GM21528 (cell line): ENCODE data around the gene KCTD13.
"Not testable (repeated sequence)": the region's sequence is repeated elsewhere in the genome, so short reads cannot be mapped to it uniquely, and the experiment has no call there.

Source experiments
- ATAC-seq: cut with Tn5 transposase; IDR thresholded peaks from one replicate; pipeline ENCODE4 v1.9.1; 2021; ENCODE audit warnings: mild to moderate bottlenecking, moderate library complexity; ENCODE audit not compliant: unreplicated experiment, low FRiP score

The KCTD13 gene, protein sequence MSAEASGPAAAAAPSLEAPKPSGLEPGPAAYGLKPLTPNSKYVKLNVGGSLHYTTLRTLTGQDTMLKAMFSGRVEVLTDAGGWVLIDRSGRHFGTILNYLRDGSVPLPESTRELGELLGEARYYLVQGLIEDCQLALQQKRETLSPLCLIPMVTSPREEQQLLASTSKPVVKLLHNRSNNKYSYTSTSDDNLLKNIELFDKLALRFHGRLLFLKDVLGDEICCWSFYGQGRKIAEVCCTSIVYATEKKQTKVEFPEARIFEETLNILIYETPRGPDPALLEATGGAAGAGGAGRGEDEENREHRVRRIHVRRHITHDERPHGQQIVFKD

DNA sequence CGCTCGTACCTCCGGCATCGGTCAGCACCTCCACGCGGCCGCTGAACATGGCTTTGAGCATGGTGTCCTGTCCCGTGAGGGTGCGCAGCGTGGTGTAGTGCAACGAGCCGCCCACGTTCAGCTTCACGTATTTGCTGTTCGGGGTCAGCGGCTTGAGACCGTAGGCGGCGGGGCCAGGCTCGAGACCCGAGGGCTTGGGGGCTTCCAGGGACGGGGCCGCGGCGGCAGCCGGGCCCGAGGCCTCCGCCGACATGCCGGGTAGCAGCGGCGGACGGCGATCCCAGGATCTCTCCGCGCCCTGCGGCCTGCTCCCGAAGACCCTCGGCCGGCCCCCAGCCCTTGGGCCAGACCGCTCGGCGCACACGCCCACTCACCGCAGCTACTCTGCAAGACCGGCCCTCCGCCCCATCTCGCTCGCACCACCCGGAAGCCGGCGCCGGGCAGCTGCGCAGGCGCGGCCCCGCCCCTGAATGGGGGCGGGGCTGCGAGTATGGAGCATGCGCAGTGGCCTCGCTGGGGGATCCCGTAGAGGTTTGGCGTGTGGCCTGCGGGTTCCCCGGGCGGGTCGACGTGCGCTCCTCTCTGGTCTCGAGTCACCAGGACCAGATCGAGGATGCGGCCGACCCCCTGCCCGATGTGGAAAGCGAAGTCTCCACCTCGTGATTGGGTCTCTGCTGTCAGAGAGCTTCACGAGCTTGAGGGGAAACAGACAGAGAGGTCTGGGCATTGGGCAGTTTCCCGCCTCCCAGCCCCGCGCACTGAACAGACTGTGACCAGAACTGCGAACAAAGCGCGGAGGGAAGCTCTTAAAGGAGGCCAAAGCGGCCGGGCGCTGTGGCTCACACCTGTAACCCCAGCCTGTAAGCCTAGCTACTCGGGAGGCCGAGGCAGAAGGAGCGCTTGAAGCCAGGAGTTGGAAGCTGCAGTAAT is at the start of gene KCTD13:
KCTD13 (minus strand) TSS at position 446 of the 930 bp plus-strand sequence; CDS start at position 253, 193 bp downstream.
- peak; percentile 77 for ATAC-seq

DNA sequence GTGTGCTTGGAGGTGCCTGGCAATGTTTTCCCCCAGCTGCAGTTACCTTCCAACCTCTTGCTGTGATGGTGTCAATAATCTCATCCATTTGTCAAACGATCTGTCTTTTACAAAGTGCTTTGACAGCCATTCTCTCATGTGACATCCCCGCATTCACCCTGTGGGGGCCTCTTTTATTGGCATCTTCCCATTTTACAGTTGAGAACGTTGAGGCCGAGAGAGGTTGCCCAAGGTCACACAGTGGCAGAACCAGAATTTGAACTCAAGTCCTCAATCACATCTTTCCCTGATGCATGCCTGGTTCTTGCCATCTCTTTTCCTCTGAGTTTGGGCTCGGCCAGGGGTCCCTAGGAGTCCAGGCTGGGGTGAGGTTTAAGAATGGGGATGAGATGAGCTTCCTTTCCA is 49.1 kb upstream of the KCTD13 start:
- ATAC-seq: no peak

DNA sequence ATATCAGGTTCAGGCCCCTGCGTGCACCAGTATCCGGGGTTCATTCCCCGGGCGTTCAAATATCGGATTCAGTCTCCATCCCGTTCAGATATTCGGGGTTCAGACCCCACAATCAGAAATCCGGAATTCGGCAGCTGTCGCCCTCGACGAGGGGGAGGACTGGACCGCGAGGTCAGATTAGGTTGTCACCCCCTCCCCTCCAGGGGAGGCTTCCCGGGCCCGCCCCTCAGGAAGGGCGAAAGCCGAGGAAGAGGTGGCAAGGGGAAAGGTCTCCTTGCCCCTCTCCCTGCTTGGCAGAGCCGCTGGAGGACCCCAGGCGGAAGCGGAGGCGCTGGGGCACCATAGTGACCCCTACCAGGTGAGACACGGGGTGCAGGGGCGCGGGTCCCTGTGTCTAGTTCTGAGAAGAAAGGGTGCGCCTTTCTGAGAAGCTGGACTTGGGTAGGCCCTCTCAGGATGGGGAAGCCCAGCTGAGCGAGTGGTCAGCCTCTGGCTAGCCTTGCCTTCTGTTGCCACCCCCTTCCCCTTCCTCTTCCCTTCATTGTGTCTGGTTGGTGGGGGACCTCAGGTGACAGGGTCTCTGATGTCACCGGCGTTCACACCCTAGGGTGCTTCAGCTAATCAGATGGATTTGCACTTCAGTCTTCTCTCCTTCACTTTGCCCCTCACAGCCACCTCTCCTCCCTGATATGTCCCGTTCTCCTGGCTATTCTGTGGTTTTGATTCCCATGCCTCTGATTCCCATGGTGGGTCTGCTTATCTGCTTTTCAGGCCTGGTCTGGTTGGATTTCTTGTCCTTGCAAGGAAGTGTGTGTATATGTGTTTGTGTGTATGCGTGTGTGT is 48.5 kb upstream of the KCTD13 start:
- ATAC-seq: peak; percentile 10

DNA sequence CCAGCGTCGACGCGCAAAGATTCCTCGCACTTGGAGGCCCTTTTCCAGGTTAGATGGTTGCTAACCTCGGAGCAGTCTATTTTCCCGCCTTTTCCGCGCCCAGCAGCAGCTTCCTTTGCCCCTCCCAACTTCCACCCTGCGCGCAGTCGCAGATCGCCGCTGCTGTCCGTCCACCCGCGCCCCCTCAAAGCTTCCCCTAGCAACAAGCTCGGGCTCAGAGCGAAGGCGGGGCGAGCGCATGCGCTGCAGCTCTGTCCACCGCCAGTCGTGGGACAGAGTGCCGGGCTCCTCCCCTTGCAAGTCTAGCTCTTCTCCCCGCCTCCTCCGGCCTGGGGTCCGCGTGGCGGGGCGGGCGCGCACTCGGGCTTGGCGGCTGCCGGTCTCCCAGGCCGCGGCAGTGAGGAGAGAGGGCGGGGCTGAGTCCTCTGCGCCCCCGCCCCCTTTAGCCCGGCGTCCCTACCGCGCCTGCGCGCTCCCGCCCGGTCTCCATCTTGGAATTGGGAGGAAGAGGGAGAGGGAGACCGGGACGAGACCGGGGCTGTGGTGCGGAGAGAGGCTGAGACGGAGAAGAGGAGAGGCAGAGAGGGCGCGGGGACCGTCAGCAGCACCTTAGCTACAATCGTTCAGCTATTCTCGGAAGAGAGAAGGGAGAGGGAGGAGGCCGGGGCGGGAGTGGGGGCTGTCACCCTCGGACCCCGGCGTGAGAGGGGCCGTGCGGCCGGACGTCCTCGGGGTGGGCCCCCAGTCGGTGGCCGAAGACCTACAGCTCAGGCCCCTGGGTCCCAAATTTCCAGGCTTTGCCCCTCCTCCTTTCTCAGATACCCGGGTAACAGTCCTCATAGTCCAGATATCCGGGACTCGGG is 47.6 kb upstream of the KCTD13 start, which contains the start of gene TAOK2:
TAOK2 (plus strand) TSS at position 485 of the 863 bp plus-strand sequence. CDS start 3,905 bp downstream, outside the sequence.
- ATAC-seq: peak; percentile 74

DNA sequence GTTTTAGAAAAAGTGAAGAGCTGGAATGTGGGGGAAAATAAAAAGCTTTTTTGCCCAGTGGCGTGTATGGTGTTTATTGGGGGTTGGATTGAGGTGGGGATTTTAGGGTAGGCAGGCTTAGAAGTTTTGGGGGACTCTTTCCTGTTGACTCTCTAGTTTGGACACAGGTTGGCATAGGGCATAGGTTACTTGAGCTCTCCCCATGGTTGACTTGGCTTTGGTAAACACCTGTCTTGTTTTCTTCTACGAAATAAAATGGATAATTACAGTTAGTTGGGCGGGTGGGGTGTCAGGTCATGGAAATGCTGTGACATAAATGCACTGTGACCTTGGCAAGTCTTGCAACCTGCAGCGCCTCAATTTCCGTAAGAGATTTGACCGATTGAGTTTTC is 47.0 kb upstream of the KCTD13 start:
- no peak for ATAC-seq

DNA sequence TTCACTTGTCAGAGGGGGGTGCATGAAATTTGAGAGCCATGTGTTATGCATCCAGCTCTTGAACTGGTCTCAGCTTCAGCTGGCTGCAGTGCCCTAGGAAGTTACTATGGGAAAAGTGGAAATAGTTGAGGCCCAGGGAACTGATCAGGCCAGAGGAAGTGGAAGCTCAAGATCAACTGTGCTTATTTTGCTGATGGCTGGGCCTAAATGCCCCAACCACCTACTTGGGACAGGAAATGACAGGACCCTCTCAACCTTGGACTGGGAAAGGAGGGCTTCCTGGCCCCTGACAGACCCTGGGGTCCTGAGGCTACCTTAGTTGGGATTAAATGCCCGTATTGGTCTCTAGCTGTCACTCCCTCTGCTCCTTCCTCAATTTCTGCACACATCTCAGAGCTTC is 46.5 kb upstream of the KCTD13 start:
- no peak for ATAC-seq

DNA sequence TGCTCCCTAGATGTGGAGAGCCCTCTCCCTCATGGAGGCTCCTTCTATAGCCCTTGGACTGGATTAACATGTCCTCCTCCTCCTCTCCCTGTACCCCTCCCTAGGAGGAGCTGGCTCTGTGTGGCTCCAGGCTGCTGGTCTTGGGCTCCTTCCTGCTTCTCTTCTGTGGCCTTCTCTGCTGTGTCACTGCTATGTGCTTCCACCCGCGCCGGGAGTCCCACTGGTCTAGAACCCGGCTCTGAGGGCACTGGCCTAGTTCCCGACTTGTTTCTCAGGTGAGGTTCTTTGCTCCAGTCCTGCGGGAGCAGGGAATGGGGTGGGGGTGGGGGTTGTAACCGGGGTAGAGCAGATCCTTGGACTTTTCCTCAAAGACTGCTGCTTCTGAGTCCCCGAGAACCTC is 45.3 kb upstream of the KCTD13 start:
- ATAC-seq: no peak

DNA sequence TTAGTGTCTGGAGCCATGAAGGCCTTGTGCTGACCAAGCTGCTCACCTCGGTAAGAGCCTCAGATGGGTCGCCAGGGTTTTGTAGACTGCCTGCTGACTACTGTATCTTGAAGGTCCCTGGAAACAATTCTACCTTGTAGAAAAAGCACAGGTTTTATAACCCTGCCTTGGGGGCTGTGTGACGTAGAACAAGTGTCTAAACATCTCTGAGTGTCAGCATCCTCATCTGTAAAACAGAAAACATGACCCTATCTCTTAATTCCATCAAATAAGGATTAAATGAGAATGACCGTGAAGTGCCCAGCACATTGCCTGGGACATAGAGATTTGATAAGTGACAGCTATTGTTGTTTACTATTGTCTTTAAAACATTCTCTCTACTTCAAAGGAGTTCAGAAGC is 42.2 kb upstream of the KCTD13 start:
- ATAC-seq: no peak

DNA sequence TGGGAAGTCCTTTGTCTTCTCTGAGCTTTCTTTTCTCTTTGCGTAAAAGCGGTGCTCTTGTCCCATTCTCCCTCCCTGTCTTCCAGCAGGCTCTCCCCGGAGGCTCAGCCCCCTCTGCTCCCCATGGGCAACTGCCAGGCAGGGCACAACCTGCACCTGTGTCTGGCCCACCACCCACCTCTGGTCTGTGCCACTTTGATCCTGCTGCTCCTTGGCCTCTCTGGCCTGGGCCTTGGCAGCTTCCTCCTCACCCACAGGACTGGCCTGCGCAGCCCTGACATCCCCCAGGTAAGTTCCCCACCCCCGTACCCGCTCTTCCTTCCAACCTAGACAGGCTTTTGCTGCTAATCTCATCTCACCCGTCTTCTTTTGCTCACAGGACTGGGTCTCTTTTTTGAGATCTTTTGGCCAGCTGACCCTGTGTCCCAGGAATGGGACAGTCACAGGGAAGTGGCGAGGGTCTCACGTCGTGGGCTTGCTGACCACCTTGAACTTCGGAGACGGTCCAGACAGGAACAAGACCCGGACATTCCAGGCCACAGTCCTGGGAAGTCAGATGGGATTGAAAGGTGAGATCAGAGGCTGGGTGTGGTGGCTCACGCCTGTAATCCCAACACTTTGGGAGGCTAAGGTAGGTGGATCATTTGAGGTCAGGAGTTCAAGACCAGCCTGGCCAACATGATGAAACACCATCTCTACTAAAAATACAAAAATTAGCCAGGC is 37.2 kb upstream of the KCTD13 start:
- ATAC-seq: no peak

DNA sequence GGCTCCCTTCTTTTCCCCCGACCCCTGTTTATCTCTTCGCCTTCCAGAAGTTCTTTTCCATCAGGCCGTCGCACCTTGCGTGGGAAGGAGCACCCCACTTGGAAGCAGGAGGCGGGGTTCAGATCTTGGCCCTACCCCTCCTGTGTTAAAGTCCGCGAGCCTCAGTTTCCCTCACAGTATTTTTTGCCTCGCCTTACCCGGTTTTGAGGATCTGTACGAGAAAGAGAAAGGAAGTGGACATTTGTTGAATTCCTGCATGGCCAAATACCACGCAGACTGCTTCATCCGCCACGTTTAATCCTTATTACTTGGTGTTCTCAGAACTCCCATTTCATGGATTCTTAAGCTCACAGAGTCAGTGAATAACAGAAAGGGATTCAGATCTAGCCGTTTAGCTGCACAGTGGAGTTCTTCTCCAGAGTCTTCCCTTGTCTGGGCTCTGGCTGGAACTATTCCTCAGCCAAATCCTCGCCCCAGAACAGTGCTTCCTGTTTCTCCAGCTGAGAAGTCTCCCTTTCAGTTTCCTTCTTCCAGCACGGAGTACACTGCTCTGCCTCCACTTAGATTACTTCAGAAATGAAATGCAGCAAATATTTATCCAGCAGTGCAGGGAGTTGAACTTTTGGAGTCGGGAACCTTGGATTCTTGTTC is 36.4 kb upstream of the KCTD13 start:
- ATAC-seq: no peak

DNA sequence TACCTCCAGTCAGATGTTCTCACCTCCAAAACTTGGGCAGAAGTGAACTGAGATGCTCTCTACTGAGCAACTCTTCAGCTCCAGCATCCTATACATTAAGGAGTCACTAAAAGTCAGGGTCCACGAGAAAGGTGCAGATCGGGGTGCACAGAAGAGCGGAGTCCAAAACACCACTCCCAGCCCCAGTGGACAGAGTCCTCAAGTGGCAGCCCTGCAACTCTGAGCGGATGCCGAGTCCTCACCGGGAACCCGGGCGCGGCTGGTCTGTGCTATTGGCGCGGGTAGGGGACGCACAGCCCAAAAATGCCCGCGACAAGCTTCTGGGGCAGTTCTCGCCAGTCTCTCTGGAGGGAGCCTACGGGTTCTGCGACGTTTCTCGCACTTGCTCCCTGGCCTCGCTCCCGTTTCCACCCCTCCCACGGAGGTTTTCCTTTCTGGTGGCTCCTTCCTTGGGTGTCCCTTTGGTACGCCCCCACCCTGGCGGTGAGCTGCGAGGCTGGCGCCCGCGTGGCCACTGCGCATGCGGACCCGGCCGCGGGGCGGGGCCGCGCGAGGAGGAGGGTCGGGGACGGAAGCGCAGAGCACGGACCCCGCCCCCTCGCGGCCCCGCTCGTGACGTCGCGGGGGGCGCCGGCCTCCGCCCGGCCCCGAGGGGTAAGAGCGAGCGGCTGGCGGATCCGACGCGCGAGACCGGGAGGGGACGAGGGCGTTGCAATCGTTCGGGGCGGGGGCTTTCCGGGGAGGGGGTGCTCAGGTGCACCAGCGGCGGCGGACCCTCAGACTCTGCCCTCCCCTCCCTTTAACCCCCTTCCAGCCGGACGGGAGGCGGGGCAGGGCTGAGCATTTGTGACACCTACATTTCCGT is 35.7 kb upstream of the KCTD13 start, which contains the start of gene TMEM219:
TMEM219 (plus strand) TSS at position 601 of the 865 bp plus-strand sequence. CDS start 1,065 bp downstream, outside the sequence.
- peak; percentile 75 for ATAC-seq

DNA sequence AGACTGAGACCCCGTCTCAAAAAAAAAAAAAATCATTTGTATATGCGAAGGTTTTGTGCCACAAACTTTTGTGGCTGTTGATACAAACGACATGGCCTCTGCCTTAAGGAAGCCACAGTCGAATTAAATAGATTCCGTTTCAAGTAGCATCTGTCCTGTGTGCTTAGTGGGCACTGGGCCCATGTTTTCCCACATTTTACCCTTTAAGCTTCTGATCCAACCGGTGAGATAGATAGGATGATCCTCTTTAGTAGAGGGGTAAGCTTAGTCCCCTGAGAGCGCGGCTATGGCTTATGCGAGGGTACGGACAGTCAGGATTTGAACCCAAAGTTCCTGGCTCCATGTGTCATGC is 35.1 kb upstream of the KCTD13 start:
- no peak for ATAC-seq

DNA sequence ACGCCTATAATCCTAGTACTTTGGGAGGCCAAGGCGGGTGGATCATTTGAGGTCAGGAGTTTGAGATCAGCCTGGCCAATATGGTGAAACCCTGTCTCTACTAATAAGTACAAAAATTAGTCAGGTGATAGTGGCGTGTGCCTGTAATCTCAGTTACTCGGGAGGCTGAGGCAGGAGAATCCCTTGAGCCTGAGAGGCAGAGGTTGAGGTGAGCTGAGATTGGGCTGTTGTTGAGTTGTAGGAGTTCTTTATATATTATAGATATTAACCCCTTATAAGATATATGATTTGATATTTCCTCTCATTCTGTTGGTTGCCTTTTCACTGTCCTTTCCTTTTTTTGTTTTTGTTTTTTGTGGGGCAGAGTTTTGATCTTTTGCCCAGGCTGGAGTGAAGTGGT is 33.8 kb upstream of the KCTD13 start:
- not testable (repeated sequence) for ATAC-seq

DNA sequence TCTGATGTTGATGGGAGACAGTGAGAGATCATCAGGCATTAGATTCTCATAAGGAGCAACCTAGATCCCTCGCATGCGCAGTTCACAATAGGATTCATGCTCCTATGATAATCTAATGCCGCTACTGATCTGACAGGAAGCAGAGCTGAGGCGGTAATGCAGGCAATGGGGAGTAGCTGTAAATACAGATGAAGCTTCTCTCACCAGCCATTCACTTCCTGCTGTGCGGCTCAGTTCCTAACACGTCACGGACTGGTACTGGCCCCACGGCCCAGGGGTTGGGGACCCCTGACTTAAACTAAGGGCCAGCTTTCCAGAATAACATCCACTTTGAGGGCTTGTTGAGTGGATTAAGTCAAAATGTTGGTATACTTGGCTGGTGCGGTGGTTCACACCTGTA is 33.3 kb upstream of the KCTD13 start:
- no peak for ATAC-seq

DNA sequence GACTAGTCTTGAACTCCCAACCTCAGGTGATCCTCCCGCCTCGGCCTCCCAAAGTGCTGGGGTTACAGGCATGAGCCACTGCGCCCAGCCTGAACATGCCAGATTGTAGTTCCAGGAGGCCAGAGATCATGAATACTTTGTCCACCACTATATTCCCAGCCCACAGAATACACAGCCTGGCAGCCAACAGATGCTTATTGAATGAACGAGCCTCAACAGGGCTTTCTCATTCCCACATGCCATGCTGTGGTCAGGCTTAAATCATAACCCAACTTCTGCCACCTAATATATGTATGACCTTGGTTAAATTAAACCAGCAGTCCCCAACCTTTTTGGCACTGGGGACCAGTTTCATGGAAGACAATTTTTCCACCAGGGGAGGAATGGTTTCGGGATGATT is 32.7 kb upstream of the KCTD13 start:
- ATAC-seq: no peak

DNA sequence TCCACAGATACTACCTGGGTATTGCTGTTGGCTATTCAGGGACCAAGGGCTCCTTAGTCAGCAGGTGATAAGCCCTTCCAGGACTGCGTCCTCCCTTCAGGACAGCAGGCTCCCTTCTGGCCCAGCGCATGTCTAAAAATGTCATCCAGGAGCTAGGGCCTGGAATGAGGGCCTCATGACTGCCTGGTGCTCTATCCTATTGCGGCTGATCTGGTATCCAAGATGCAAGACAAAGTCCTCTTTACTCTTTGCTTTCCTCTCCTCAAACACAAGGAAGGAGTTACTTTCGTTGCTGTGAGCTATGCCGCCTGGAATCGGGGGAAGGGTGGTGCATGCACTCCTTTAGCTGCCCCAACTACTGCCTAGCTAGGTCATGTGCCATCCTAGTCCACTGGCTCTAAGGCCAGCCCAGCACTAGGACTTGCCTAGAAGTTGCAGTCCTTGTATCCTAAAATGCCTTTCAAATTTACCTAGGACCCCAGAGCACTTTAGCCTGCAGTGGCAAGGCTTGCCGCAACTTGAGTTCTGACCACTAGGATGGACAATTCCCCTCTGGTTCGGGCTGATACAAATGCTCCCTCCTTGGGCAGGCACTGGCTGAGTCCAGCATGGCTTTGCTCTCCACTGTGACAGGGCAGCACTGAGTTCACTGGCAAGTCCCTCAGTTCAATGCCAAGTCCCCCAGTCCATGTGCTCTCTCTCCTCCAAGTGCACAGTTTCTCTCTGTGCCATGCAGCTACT is 25.8 kb upstream of the KCTD13 start:
- no peak for ATAC-seq
